Gastrocnemius medialis (tissue), 4 donors: ENCODE data around the gene PRRX1. TPM values are rescaled to one million over a fixed set of nuclear protein-coding genes. Genes with fewer than 3 reads are reported as not detected.

Source experiments
- ATAC-seq, 2 donors: fragments of 150-250 bp; one replicate each; pipeline ENCODE4 v1.9.1; 2016
- DNase-seq, 2 donors: peaks; one replicate each; pipeline ENCODE4 v3.0.0-alpha.2; 2019
- H3K27ac ChIP-seq, 4 donors: fragments of 200-600 bp; sonication (generic); 1 replicate in 1 of 4; 2 replicates in 3 of 4; pipeline ENCODE4 v1.5.1; 2016 to 2018; ENCODE audit warnings: mild to moderate bottlenecking in 2 of 4, moderate library complexity in 1 of 4
- H3K27me3 ChIP-seq, 3 donors: fragments of 200-600 bp; sonication (generic) in 2 of 3; 1 replicate in 1 of 3; 2 replicates in 2 of 3; pipeline versions ENCODE4 v1.5.1 to v1.6.0; 2016 to 2019; ENCODE audit warnings: mild to moderate bottlenecking in 1 of 3, moderate library complexity in 1 of 3
- H3K36me3 ChIP-seq, 2 donors: fragments of 200-600 bp; sonication (generic) in 1 of 2; one replicate each; pipeline ENCODE4 v1.5.1; 2017 to 2018
- H3K4me1 ChIP-seq, 2 donors: fragments of 200-600 bp; sonication (generic) in 1 of 2; one replicate each; pipeline ENCODE4 v1.5.1; 2016 to 2017; ENCODE audit warnings: mild to moderate bottlenecking in 2 of 2
- H3K4me3 ChIP-seq, 4 donors: fragments of 200-600 bp; sonication (generic) in 3 of 4; 1 replicate in 1 of 4; 2 replicates in 3 of 4; pipeline ENCODE4 v1.5.1; 2016 to 2019; ENCODE audit warnings: mild to moderate bottlenecking in 2 of 4
- H3K9me3 ChIP-seq, 3 donors: fragments of 200-600 bp; sonication (generic) in 2 of 3; 1 replicate in 1 of 3; 2 replicates in 2 of 3; pipeline ENCODE4 v1.5.1; 2016 to 2019
- POLR2A ChIP-seq, 2 donors: fragments of 450-650 bp; IDR thresholded peaks; one replicate each; pipeline ENCODE4 v1.6.1; 2017; ENCODE audit warnings: antibody characterized with exemption in 2 of 2, mild to moderate bottlenecking in 2 of 2, moderate library complexity in 2 of 2
- in situ Hi-C, 4 donors: fragments of 200-750 bp; cut with MboI; loops; one replicate each; pipeline versions ENCODE4 v1.15.0 to v1.8.0; 2017; ENCODE audit warnings: low sequenced_read_pairs in 4 of 4
- intact Hi-C: fragments of 100-400 bp; cut with DNase I; formaldehyde crosslinking; loops from one replicate; pipeline ENCODE4 v1.15.1; 2023; ENCODE audit warnings: low total_unique reads
- total RNA-seq, 4 donors: library from RNA; depleted of rRNA; stranded (reverse); fragments of >200 nt; gene quantifications; one replicate each; pipeline versions ENCODE4 v1.1.0 to v1.2.3, GENCODE V29; 2016
- TF ChIP-seq, protein P1 (sequence below), 5 experiments: fragments of 450-650 bp in 3 of 5; fragments of 200-600 bp in 2 of 5; sonication (generic) in 2 of 5; IDR thresholded peaks in 4 of 5; conservative IDR thresholded peaks in 1 of 5; 1 replicate in 4 of 5; 2 replicates in 1 of 5; pipeline ENCODE4 v1.5.1; 2016 to 2019; ENCODE audit warnings: antibody characterized with exemption in 5 of 5, mild to moderate bottlenecking in 3 of 5, moderate library complexity in 3 of 5

Gene PRRX1
- total RNA-seq, 4 donors from 2014 or later: 35.3 to 120 (median 64.3) TPM

DNA sequence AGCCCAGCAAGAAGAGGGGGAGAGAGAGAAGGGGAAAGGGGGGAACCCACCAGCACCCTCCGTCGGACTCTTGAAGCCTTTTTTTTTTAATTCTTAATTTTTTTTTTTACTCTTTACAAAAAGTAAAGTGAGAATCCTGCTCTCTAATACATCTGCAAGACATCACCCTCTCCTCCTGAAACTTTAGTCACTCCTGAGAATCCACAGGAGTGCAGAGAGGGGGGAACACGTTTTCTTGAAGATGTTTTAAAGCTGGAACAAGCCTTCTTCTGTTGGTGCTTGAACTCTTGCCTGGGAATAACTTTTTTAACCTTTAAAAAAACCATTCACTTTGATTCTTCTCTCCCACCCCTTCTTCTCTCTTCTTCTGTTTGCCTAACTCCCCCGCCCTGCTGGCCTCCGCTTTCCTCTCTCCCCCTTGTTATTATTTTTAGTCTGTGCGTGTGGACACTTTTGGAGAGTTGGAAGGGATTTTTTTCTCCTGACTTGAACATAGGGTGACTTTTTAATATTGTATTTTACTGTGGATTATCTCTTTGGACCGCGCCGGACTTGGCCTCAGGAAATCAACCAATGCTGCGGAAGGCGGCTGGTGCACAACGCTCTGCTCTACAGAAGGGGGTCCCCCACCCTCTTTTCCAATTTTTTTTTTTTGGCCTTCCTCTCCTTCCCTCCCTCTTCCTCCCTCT, 383 bp upstream of the PRRX1 start:
- H3K9me3 ChIP-seq: no peaks in the 10 kb centered on the region
- no peaks in the 10 kb centered on the region for H3K36me3 ChIP-seq
- intact Hi-C loops: no loop called here
- TF ChIP-seq POLR2A (IDR thresholded peaks at IDR 0.05): peak in 1 of 2 donors; percentile 29
- TF ChIP-seq, protein P1, sequence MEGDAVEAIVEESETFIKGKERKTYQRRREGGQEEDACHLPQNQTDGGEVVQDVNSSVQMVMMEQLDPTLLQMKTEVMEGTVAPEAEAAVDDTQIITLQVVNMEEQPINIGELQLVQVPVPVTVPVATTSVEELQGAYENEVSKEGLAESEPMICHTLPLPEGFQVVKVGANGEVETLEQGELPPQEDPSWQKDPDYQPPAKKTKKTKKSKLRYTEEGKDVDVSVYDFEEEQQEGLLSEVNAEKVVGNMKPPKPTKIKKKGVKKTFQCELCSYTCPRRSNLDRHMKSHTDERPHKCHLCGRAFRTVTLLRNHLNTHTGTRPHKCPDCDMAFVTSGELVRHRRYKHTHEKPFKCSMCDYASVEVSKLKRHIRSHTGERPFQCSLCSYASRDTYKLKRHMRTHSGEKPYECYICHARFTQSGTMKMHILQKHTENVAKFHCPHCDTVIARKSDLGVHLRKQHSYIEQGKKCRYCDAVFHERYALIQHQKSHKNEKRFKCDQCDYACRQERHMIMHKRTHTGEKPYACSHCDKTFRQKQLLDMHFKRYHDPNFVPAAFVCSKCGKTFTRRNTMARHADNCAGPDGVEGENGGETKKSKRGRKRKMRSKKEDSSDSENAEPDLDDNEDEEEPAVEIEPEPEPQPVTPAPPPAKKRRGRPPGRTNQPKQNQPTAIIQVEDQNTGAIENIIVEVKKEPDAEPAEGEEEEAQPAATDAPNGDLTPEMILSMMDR (IDR thresholded peaks at IDR 0.05 in 4 of 5, conservative IDR thresholded peaks at IDR 0.05 in 1 of 5): no peak
- in situ Hi-C loops: loop anchor here in 3 of 4 donors (10.0 to 25.0 kb wide), 5 partner anchors 91 to 726 kb away; no protein-coding TSS in a partner anchor
- H3K4me1 ChIP-seq: peaks cover 17 to 32% of the 10 kb centered on the region in 2 donors
- H3K27me3 ChIP-seq: no peaks in the 10 kb centered on the region
- H3K27ac ChIP-seq: peak overlapping the region; percentile 90 to 100 (median 96)
- ATAC-seq: peak in 1 of 2 donors; percentile 0
- peak overlapping the region; percentile 82 to 93 (median 88) for H3K4me3 ChIP-seq
- DNase-seq: peak in 1 of 2 donors; percentile 25

DNA sequence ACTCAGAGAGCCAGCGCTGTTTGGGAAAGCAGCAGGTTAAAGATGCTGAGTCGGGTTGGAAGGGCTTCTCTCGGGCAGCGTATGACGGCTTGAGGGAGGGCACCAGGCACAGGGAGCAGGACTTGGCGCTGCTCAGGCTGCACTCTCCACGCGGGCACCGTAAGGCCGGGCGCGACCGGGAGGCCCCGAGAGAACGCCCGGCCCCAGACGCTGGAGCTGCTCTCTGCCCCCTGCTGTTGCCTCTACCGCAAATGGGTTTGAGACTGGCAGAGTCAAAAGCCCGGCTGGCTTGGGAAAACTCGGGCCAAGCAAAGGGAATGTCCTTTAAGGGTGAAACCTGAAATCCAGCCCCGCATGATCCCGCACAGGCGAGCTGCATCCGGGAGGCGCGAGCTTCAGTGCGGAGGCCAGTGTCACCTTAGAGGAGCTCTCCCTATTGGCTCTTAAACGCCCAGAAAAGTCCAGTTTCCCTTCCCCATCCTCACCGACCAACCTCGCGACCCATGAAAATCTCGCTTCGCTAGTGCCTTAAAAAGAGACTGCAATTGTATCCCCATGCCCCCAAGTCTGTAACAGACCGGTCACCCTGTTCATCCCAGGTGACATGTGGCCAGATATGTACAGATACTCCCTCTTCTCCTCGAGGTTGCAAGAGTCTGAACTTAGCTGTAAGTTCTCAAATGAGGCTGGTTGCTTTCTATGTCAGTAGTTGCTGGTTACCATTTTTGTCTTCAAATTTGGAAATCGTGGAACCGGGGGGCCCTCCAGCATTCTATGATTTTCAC, 1.1 kb downstream of the PRRX1 start:
- peak overlapping the region; percentile 90 to 100 (median 96) for H3K27ac ChIP-seq
- no peaks in the 10 kb centered on the region for H3K9me3 ChIP-seq
- peak overlapping the region; percentile 82 to 93 (median 88) for H3K4me3 ChIP-seq
- peak; percentile 33 to 42 for ATAC-seq
- in situ Hi-C loops (loop anchor here in 3 of 4 donors (10.0 to 25.0 kb wide), 5 partner anchors 90 to 728 kb away; no protein-coding TSS in a partner anchor), intact Hi-C loops (no loop called here)
- peaks cover 26 to 40% of the 10 kb centered on the region in 2 donors for H3K4me1 ChIP-seq
- TF ChIP-seq, protein P1 (IDR thresholded peaks at IDR 0.05 in 4 of 5, conservative IDR thresholded peaks at IDR 0.05 in 1 of 5): no peak
- TF ChIP-seq POLR2A (IDR thresholded peaks at IDR 0.05): peak; percentile 38 to 44
- peak in 1 of 2 donors; percentile 61 for DNase-seq
- H3K36me3 ChIP-seq: no peaks in the 10 kb centered on the region
- no peaks in the 10 kb centered on the region for H3K27me3 ChIP-seq

DNA sequence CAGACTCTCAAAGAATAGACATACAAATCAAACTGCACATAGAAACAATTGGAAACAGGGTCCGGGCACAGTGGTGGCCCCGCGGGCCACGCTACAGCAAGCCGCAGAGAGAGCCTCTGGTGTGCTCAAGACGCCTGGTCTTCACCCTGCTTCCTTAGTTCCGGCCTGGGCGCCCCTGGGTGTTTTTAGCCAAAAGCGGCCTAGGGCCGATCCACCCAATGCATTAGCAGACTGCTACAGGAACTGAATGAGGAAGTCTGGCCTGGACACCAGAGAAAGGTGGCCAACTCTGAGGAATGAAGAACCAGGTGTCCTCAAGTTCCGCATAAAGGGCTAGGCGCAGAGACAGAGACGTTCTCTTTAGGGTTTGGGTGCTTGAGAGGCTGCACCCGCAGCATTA, 1.7 kb downstream of the PRRX1 start:
- Histone ChIP-seq H3K4me3 (peak overlapping the region; percentile 82 to 93 (median 88)), H3K27ac (peak overlapping the region; percentile 90 to 100 (median 96)), H3K4me1 (peaks cover 32 to 46% of the 10 kb centered on the region in 2 donors), H3K36me3 (no peaks in the 10 kb centered on the region), H3K9me3 (no peaks in the 10 kb centered on the region), H3K27me3 (no peaks in the 10 kb centered on the region)
- intact Hi-C loops (no loop called here), in situ Hi-C loops (loop anchor here in 3 of 4 donors (10.0 to 25.0 kb wide), 5 partner anchors 89 to 728 kb away; no protein-coding TSS in a partner anchor)
- no peak for ATAC-seq
- DNase-seq: peak in 1 of 2 donors; percentile 41
- TF ChIP-seq POLR2A (IDR thresholded peaks at IDR 0.05): no peak
- TF ChIP-seq, protein P1 (IDR thresholded peaks at IDR 0.05 in 4 of 5, conservative IDR thresholded peaks at IDR 0.05 in 1 of 5): no peak

DNA sequence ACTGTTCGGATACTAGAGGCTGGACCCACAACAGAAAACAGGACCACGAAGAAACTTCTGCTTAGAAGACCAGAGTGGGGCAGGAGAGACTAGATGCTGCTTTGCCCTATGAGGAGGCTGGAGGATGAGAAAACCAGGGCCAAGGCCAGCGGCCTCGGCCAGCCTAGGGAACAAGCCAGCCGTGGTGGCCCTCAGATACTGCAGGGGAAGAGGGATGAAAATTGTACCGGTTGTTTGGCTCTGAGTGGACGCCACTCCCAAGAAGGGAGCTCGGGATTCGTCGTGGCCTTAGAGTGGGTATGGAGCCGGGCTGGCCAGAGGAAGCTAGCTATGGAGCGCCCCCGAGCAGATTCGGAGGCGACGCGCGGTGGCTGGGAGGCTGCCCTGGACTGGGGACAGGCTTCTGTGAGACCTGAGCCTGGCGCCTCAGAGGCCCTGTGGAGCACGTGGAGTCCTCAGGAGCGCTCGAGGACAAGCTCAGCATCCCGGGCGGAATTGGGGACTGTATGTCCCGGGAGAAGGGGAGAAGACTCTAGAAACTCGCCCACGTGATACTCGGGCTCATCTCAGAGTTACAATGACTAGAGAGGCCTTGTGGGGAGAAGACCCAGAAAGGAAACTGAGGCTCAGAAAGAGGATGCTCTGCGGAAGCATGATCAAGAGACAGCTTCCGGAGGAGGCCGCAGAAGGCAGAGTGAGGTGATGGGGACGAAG, 2.8 kb downstream of the PRRX1 start:
- in situ Hi-C loops (loop anchor here in 3 of 4 donors (10.0 to 25.0 kb wide), 5 partner anchors 88 to 729 kb away; no protein-coding TSS in a partner anchor), intact Hi-C loops (no loop called here)
- H3K27me3 ChIP-seq: no peaks in the 10 kb centered on the region
- H3K4me1 ChIP-seq: peaks cover 28 to 46% of the 10 kb centered on the region in 2 donors
- no peak for TF ChIP-seq POLR2A (IDR thresholded peaks at IDR 0.05)
- TF ChIP-seq, protein P1 (IDR thresholded peaks at IDR 0.05 in 4 of 5, conservative IDR thresholded peaks at IDR 0.05 in 1 of 5): no peak
- DNase-seq: peak in 1 of 2 donors; percentile 27
- no peak for ATAC-seq
- H3K4me3 ChIP-seq: peak overlapping the region; percentile 31 to 93 (median 43)
- H3K27ac ChIP-seq: peak overlapping the region; percentile 90 to 100 (median 96)
- H3K36me3 ChIP-seq: no peaks in the 10 kb centered on the region
- no peaks in the 10 kb centered on the region for H3K9me3 ChIP-seq
